ENCODE data around the gene PLEKHM2.

PLEKHM2 gene

DNA sequence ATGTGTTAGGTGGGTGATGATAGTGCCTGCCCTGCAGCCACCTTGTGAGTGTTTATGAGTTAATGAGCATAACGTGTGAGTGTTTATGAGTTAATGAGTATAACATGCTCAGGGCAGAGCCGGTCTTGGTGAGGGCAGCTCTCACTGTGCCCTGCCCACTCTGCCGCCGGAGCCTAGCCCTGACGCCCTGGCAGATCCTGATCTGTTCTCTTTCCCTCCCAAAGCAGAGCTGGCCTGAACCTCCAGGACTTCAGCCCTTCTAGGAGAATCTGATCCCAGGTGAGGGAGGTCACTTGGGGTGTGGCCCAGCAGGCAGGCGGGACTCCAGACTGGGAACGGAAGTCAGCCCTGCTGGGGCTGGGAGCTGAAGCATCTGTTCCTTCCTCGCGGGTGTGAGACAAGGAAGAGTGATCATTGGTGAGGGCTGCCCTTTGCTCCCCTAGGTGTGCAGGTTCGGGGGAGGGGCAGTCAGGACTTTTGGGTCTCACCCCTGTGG lies 80.2 kb downstream of the PLEKHM2 start:
- no peak overlapping the region for H3K4me3 ChIP-seq (ENCODE audit: low read length)
- TF ChIP-seq, protein P1, sequence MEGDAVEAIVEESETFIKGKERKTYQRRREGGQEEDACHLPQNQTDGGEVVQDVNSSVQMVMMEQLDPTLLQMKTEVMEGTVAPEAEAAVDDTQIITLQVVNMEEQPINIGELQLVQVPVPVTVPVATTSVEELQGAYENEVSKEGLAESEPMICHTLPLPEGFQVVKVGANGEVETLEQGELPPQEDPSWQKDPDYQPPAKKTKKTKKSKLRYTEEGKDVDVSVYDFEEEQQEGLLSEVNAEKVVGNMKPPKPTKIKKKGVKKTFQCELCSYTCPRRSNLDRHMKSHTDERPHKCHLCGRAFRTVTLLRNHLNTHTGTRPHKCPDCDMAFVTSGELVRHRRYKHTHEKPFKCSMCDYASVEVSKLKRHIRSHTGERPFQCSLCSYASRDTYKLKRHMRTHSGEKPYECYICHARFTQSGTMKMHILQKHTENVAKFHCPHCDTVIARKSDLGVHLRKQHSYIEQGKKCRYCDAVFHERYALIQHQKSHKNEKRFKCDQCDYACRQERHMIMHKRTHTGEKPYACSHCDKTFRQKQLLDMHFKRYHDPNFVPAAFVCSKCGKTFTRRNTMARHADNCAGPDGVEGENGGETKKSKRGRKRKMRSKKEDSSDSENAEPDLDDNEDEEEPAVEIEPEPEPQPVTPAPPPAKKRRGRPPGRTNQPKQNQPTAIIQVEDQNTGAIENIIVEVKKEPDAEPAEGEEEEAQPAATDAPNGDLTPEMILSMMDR (IDR thresholded peaks at IDR 0.05; ENCODE audit: insufficient read depth, low read depth, low read length, missing control alignments) = no peak
- peak; percentile 72 for DNase-seq (ENCODE audit: low read depth)

DNA sequence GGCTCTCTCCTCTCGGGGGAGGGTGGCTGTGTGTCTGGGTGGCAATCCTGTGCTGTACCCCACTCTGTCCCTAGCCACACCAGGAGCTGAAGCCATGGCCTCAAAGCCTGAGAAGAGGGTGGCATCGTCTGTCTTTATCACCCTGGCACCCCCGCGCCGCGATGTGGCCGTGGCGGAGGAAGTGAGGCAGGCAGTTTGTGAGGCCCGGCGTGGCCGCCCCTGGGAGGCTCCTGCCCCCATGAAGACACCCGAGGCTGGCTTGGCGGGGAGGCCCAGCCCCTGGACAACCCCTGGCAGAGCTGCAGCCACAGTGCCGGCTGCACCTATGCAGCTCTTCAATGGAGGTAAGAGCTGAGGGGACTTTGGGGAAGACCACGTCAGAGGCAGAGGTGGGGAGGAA lies 80.8 kb downstream of the PLEKHM2 start:
- TF ChIP-seq, protein P1 (IDR thresholded peaks at IDR 0.05; ENCODE audit: insufficient read depth, low read depth, low read length, missing control alignments) = no peak
- no peak overlapping the region for H3K4me3 ChIP-seq (ENCODE audit: low read length)
- DNase-seq (ENCODE audit: low read depth) = no peak

GRCh38 chr1:15765495-15766194 lies 81.5 kb downstream of the PLEKHM2 start:
- peak; percentile 99 for DNase-seq (ENCODE audit: low read depth)
- TF ChIP-seq, protein P1 (IDR thresholded peaks at IDR 0.05; ENCODE audit: insufficient read depth, low read depth, low read length, missing control alignments) = no peak
- H3K4me3 ChIP-seq (ENCODE audit: low read length) = no peak overlapping the region

DNA sequence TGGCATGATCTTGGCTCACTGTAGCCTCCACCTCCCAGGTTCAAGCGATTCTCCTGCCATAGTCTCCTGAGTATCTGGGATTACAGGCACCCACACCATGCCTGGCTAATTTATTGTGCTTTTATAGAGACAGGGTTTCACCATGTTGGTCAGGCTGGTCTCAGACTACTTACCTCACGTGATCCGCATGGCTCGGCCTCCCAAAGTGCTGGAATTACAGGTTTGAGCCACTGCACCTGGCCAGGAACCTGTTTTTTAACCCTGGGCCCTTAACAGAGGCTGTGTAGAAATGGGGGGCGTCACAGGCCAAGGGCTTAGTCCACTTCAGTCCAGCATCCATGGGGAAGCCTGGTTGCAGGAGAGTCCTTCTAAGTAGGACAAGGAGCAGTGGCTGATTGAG lies 83.8 kb downstream of the PLEKHM2 start:
- no peak overlapping the region for H3K4me3 ChIP-seq (ENCODE audit: low read length)
- TF ChIP-seq, protein P1 (IDR thresholded peaks at IDR 0.05; ENCODE audit: insufficient read depth, low read depth, low read length, missing control alignments) = no peak
- no peak for DNase-seq (ENCODE audit: low read depth)

DNA sequence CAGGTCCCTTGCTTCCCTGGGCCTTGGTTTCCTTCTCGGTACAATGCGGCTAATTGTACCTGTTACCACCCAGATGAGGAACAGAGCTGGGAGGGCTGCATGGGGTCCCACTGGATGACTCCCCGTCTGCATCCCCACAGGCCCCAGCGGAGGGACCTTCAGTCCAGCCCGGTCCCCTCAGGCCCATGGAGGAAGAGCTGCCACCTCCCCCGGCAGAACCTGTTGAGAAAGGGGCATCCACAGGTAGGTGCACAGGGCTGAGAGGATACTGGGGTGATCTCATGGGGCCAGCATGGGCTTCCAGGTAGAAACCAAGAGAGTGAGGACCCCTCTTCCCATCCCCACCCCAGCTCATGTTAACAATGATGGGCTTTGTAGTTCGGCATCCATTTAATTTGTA lies 84.3 kb downstream of the PLEKHM2 start:
- H3K4me3 ChIP-seq (ENCODE audit: low read length) = no peak overlapping the region
- TF ChIP-seq, protein P1 (IDR thresholded peaks at IDR 0.05; ENCODE audit: insufficient read depth, low read depth, low read length, missing control alignments) = no peak
- no peak for DNase-seq (ENCODE audit: low read depth)

DNA sequence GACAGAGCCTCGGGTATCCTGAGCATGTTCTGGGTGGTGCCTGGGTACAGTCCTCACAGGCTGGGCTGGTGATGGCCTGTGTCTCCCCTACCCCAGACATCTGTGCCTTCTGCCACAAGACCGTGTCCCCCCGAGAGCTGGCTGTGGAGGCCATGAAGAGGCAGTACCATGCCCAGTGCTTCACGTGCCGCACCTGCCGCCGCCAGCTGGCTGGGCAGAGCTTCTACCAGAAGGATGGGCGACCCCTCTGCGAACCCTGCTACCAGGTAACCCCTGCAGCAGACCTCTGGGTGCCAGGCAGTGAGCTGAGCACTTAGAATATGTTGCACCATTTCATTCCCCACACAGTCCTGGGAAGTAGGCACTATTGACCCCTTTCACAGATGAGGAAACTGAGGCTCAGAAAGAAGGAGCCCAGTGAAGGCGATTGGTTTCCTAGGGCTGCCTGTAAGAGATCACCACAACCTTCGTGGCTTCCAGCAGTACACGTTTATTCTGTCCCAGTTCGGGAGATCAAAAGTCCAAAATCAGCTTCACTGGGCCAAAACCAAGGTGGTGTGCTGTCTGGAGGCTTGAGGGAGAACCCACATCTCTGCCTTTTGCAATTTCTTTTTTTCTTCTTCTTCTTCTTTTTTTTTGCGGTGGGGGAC lies 86.3 kb downstream of the PLEKHM2 start:
- TF ChIP-seq, protein P1 (IDR thresholded peaks at IDR 0.05; ENCODE audit: insufficient read depth, low read depth, low read length, missing control alignments) = no peak
- no peak overlapping the region for H3K4me3 ChIP-seq (ENCODE audit: low read length)
- no peak for DNase-seq (ENCODE audit: low read depth)

Measured in epithelial cell of esophagus (primary cell).